ENCODE measurements around the gene VSNL1.

The VSNL1 gene

DNA sequence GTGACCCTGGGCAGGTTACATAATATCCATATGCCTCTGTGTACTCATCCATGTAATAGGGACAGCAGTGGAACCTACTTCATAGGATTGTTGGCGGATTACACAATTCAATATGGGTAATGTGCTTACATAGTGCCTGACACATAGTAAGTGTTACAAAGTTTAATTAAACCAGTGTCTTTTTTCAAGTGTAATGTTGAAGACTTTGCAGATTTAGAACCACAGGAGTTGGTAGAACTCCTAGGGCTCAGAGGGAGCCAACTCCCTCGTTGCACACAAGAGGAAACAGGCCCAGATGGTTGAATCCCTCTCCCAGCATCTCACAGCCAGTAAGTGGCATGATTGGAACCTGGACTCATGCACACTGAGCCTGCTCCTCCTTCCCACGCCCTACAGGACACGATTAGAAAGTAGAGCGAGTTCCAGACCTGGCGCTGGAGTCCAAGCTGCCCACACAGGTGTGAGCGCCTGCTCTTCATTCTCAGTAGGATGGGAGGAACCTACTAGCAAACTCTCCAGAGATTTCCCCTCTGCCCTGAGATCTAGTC, 97.8 kb downstream of the VSNL1 start:
- no peak for DNase-seq (ENCODE audit: insufficient read length, low spot score)
- no peak for FAIRE-seq

DNA sequence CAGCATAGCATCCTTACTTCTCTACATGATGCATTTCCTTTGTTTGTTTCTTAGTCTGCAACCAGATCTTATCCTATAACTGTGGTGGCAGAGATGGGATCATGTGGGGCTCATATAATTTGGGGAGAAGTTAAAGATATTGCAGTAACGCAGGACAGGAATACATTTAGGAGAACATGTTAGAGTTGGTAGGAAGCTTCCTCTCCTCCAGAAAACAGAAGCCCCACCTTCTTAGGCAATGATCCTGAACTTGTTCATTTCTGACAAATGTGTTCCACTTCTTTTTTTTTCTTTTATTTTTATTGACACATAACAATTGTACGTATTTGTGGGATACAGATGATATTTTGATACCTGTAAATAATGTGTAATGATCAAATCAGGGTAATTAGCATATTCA, 99.9 kb downstream of the VSNL1 start:
- DNase-seq (ENCODE audit: insufficient read length, low spot score) = no peak
- FAIRE-seq = no peak

DNA sequence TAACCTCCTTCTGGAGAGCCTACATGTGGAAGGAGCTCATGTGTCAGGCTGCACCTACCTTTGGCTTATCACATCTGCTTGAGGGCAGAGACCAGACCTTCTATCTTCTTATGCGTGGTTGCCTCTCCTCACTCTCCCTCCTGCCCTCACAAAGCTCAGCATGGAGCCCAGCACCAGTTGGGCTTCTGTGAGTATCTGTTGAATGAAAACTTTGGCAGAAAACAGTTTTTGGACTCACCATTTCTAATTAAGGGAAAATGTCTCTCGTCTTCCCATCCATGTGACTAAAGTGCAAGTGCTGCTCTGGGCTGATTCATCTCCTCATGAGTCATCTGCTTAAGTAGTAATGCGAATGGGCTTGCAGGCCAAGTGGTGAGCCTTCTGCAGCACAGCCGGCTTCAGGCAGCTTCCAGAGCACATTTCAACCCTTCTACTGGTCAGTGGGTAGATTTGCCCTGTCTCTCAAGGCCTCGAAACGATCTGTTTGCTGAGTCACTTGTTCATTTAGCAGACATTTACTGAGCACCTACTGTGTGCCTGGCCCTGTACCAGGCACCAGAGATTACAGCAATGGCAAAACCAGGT, 102.6 kb downstream of the VSNL1 start:
- DNase-seq (ENCODE audit: insufficient read length, low spot score) (no peak), FAIRE-seq (no peak)

DNA sequence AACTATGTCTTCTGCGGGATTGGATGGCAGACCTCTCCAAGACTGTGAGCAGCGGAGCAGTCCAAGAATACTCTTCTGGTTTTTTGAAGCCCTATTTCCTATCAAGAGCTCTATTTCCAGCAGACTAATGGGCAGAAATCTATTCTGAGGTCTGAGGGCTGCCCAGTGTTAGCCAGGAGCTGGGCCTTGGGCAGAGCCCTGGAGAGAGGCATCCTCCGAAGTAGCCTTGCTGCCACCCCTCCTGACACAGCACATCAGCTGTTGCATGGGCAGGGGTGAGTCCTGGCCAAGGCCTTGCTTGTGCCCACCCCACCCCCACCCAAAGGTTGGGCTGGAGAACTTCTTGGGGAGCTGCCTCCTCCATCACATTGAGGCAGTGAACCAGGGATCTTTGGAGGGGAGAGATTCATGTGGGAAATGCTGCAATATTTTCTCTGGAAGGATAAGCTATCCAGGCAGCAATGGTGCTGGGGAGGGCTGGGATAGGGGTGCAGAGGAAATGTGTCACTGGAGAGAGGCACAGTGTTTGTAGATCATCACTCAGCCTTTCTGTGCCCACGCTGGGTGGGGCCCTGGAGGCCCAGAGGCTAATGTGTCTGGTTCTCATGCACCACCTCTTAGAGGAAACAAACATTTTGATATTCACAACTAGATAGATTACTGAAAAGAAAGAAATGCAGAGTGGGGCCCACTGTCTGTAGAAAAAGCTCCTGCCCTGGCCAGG, 104.7 kb downstream of the VSNL1 start:
- no peak for DNase-seq (ENCODE audit: insufficient read length, low spot score)
- FAIRE-seq = no peak

DNA sequence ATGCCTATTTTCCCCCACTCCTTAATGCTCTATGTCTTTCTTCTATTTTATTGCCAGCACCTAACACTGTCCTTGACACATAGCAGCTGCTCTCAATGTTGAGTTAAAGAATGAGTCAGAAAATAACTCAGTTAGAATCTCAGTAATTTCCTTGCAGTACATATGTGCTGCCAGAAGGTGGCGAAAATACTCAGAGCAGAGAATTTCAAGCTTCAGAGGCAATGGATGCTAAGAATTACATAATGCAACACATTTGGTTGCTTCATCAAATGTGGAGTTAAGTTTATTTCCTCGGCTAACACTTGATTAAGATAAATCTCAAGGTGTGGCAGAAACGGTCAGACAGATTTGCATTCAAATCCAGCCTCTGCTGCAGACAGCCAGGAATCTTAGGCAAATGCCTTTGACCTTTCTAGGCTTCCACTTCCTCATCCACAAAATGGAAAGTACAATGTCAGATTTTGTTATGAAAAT, 105.6 kb downstream of the VSNL1 start:
- FAIRE-seq (peak; percentile 94), DNase-seq (ENCODE audit: insufficient read length, low spot score) (peak; percentile 41)

DNA sequence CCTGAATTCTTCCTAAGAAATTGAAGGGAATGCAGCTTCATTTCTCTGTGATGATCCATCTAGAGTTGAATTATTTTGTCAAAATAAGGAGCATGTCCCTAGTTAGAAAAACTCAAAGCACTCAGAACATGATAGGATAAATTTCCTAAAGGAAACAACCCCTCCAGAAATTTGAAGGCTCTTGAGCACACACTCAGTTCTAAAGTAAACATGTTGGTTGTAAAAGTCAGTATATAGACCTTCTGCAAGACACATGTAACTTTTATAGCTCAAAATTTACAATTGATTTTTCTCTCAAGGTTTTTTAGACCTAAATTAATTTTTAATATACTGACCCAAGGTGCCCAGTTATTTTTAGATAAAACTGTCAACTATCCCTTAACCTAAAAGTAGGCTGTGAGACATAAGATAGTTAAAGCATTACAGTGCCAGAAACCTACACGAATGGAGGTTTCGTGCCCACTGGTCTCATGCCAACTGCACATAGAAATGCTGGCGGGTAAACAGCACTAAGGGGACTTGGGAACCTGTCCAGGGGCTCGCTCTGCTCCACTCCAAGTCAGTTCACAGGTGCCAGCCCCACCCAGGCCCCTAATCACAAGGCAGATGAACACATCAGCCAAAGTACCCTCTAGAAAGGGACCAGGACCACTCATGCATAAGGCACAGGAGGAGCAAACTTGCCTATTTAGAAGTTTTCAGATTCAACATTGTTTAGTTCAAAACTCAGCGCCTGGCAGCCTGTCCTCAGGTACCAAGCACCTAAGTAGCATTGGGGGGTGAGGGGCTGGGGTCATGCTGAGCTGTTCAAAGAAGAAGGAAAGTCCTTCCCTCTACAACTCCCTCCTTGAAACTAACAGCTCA, 106.6 kb downstream of the VSNL1 start:
- no peak for FAIRE-seq

DNA sequence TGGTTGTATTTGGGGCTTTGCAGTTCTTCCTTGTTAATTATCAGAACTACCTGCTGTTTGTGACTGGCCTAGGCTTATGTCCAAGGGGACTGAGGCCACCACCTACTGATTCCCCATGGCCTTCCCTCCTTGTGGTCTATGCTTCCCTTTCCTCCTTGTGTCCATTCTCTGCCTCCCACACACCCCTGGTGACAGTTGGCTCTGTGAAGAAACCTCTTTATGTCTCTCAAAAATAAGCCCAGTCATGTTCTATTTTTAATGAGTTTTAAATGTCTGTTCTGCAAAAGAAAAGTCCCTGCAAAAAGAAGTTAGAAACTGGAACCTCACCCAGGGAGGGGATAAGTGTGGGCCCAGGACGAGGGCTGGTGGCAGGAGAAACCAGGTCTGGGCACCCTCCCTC, 108.1 kb downstream of the VSNL1 start:
- DNase-seq (ENCODE audit: insufficient read length, low spot score) (no peak), FAIRE-seq (no peak)

More for the DNA sequence above, 106.6 kb downstream of the VSNL1 start:
- no peak for DNase-seq (ENCODE audit: insufficient read length, low spot score)

DNA sequence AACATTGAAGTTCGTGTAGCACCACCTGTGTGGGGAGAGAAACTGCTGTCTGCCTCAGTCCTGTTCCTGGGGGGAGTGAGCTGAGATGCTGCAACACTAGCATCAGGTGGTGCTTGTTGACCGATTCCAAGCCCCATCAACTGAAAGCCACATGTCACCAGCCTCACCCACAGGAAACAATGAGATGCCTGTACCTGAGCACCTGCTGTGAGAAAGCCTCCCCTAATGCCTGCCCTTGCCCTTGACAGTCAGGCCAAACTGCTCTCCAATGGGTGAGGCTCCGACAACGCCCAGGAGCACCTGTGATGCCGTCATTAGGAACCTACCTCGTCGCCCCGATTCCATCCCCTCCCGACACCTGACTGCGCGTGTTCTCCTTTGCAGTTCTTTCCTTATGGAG, 108.5 kb downstream of the VSNL1 start:
- no peak for FAIRE-seq
- no peak for DNase-seq (ENCODE audit: insufficient read length, low spot score)

DNA sequence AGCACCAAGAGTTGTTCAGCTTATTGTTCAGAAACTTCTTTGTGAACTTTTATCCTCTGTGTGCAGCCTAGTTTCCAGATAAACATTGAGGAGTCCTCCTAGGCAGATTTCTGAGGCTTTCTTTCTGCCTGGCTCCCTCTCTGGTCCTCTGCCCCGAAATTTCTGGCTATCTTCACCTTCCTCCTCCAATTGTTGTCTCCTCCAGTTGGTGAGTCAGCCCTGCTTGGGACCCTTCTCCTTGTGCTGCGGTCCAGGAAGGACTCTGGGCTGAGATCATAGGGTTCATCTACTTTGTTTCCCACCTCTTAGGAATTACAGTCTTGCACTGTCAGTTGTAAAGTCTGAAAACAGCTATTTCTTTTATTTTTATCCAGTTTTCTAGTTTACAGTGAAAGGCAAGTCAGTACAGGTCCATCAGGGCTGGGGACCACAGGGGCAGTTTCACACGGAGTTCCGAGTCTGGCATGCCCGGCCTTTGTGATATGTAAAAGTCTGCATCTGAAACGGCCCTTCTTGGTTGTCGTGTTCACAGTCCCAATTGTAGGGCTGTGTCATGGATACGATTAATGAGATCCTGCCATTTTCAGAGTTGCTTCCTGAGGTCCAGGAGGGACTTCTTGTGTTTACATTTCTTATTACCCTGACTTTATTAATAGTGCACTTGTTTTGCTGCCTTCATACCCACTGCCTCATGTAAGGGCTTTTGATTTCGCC, 112.3 kb downstream of the VSNL1 start:
- DNase-seq (ENCODE audit: insufficient read length, low spot score) = no peak
- FAIRE-seq = no peak

DNA sequence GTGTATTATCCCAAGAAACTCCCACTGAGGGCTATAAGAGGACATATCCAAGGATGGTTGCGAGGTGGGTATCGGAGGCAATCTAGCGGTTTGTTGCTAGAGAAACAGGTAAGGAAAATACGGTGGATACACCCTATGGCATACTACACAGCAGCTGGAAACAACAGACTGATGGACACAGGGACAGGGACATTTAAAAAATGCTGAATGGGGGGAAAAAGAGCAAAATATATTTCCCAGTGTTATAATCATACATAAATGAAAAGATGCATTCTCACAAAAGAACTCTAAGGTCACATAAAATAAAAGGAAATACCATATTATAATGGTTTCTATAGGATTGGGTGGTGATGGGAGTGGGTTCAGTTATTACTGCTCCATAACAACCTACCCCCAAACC, 117.3 kb downstream of the VSNL1 start:
- DNase-seq (ENCODE audit: insufficient read length, low spot score) = no peak
- FAIRE-seq = no peak

DNA sequence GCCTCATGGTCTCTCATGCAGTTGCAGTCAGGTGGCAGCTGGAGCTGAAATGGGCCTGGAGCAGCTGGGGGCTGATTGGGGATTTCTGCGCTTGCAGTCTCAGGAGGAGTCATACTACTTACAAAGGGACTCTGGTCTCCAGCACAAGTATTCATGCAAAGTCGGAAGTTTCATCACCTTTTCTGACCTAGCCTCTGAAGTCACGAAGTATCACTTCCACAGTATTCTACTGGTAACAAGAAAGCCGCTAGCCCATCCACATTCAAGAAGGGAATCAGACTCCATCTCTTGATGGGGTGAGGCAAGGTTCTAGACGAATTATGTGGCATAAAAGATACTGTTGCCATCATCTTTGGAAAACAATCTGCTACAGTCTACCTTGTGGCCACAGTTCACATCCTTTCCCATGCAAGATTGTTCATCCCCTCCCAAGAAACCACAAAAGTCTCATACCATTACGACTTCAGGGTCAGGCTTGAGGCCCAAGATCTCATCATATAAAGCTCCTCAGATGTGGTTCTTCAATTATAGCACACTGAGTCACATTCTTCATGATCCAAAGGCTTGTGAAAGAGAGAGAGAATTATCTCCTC, 117.9 kb downstream of the VSNL1 start:
- DNase-seq (ENCODE audit: insufficient read length, low spot score) (no peak), FAIRE-seq (no peak)

DNA sequence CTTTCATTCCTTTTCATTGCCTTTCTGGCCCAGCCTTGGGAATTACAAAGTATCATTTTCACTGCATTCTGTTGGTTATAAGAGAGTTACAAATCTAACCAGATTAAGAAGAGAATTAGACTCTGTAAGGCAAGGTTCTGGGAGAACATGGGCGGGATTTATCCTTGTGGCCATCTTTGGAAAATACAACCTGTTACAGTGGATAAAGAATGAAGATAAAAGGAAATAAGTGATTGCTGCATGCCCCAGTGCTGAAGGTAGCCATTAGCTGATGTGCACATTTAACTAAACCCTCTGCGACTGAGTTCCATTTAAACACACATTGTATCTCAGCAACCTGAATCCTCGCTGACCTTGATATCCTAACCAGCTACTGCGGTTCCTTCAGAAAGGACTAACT, 119.7 kb downstream of the VSNL1 start:
- FAIRE-seq (no peak), DNase-seq (ENCODE audit: insufficient read length, low spot score) (no peak)

DNA sequence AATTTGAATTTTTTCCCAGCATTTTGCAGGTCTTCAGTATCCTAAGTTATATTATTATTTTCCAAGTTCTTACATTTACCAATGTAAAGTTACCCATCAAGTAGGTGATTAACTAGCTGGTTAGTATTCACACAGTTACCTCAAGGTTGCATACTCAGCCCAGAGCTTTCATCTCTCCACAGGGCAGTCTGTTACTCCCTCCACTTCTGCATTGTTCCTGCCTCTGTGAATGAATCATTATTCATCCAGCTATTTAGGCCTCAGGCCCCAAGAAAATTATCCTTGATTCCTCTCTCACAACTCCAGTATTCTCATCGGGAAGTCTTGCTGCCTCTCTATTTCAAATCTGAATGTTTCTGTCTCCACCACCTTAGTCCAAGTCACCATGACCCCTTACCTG, 121.0 kb downstream of the VSNL1 start:
- no peak for FAIRE-seq
- DNase-seq (ENCODE audit: insufficient read length, low spot score) = no peak

DNA sequence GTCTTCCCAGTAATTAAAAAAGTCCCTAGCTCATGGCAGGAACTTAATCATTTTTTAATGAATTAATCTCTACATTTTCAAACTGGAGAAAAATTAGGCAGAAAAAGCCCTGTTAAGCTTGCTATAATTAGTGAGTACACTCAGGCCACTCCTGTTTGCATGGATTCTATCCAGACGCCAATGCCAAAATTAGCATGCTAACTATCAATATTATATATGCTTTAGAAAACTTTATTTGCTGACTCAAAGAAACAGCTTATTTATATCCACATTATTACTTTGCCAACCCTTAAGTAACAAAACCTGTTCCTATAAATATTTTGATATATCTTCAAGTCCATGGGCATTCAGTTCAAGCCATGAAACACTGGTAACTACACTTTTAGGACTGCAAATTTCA, 122.2 kb downstream of the VSNL1 start:
- DNase-seq (ENCODE audit: insufficient read length, low spot score) (no peak), FAIRE-seq (no peak)

DNA sequence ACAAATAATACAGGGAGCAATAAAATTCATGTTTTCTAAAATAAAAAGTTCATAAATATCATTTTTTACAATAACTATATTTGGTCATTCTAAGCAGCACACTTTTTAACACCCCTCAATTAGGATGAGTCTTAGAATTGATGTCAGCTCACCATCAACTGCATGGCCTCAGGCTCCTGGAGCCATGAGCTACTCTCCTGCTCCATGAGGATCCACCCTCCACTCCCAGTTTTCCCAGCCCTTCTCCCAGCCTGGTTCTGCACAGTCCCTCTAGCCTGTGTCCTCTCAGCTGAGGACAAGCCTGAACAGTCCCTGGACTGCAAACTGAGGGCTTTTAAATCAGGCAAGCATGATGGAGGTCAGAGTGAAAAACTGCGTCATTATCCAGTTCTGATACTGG, 124.0 kb downstream of the VSNL1 start:
- FAIRE-seq (no peak), DNase-seq (ENCODE audit: insufficient read length, low spot score) (no peak)

DNA sequence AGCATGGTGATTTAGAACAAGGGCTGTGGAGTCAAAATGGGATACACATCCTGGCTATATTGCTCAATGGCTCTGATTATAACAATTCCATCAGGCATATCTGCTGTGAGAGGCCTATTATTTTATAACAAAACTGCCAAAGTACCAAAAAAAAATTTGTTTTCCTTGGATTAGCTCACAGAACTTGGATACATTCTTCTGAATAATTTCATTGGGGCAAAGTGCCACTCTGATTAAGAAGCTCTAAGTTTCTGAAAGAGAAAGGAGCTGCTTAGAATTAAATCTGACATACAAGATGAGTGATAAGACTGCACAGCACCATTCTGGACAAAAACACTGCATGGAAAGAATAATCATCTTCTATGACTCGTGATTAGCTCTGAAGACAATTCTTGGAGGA, 127.4 kb downstream of the VSNL1 start:
- DNase-seq (ENCODE audit: insufficient read length, low spot score) = no peak
- no peak for FAIRE-seq

DNA sequence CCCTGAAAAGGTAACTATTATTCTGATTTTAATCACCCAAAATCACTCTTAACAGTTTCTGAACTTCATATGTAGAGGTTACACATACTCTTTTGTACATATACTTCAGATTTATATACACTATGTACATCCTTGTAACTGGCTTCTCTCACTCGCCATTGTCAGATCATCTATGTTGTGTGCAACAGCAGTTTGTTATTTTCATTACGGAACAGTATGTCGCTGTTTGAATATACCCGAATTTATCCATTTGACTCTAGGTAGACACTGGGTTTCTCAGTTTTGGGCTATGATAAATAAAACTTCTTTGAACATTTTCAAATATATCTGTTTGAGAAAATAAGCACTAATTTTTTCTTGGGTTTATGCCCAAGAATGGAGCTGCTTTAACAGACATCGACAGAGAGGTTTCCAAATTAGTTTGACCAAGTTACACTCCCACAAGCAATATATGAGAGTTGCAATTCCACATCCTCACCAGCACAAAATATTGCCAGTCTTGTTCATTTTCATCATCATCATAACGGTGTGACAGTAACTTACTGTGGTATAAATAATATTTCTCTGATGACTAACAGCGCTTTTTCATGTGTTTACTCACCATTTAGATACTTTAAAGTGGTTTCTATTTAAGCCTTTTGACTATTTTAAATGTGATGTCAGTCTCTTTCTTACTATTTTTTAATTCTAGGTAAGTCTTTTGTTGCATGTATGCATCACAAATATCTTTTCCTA, 132.3 kb downstream of the VSNL1 start:
- DNase-seq (ENCODE audit: insufficient read length, low spot score) (no peak), FAIRE-seq (no peak)

DNA sequence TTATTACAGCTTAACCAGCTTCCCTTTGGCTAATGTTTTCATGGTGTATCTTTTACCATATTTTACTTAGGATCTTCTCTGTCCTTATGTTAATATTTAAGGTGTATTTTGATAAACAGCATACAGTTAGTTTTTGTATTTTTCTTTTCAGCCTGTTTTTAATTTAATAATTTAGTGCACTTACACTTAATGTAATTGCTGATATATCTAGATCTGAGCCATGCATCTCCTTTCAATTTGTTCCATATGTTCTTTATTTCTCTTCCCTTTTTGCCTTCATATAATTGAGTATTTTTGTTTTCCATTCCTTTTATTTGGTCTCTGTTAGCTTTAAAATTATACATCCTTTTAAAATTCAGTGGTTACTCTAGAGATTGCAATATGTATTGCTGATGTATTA, 134.3 kb downstream of the VSNL1 start:
- FAIRE-seq (no peak), DNase-seq (ENCODE audit: insufficient read length, low spot score) (no peak)

DNA sequence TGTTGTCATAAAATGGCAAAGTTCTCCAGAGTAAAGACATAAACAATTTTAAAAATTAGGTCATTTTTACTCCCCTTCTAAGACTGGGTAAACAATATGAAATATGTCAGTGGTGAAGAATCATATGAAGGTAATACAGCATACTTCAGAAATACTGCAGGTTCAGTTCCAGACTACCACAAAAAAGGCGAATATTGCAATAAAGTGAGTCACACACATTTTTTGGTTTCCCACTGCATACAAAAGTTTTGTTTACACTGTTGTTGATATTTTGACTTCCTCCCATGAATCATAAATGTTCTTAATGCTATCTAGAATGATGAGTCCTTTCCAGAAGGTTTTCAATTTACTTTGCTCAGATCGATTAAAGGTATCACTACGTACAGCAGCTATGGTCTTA, 139.6 kb downstream of the VSNL1 start:
- DNase-seq (ENCODE audit: insufficient read length, low spot score) (no peak), FAIRE-seq (peak; percentile 74)

Data from GM19239 (cell line).